Occipital lobe (tissue), 2 donors: Measurements from ENCODE around the gene RDH13. TPM values are rescaled to one million over a fixed set of nuclear protein-coding genes. Genes with fewer than 3 reads are reported as not detected.
"Not testable (repeated sequence)": the region's sequence is repeated elsewhere in the genome, so short reads cannot be mapped to it uniquely, and the experiment has no call there.

Experiments
- DNase-seq: peaks from one replicate; lab custom pipeline; 2025; lab: John Stamatoyannopoulos, UW
- total RNA-seq: library from RNA; depleted of rRNA; stranded (reverse); fragments of >200 nt; gene quantifications from one replicate; pipeline ENCODE4 v1.2.3, GENCODE V29; 2014

The RDH13 gene
- total RNA-seq, 1 donor from 2014 or later: 15.0 TPM

GRCh38 chr19:55018216-55018615 is 44.7 kb downstream of the RDH13 start:
- DNase-seq: no peak

- DNase-seq: no peak
Measured at GRCh38 chr19:55016017-55016416, 46.9 kb downstream of the RDH13 start.

- no peak for DNase-seq
Measured at GRCh38 chr19:55015126-55015525, 47.8 kb downstream of the RDH13 start.

- no peak for DNase-seq
Measured at GRCh38 chr19:55014714-55015113, 48.2 kb downstream of the RDH13 start.

GRCh38 chr19:55013596-55013995 is 49.4 kb downstream of the RDH13 start:
- DNase-seq: no peak

GRCh38 chr19:55012306-55012705 is 50.6 kb downstream of the RDH13 start:
- no peak for DNase-seq

GRCh38 chr19:55010561-55010960 is 52.4 kb downstream of the RDH13 start:
- DNase-seq: not testable (repeated sequence)

GRCh38 chr19:55008781-55009180 is 54.2 kb downstream of the RDH13 start:
- not testable (repeated sequence) for DNase-seq

GRCh38 chr19:55008189-55008588 is 54.8 kb downstream of the RDH13 start:
- not testable (repeated sequence) for DNase-seq

- DNase-seq: not testable (repeated sequence)
Measured at GRCh38 chr19:55007537-55007936, 55.4 kb downstream of the RDH13 start.

- DNase-seq: not testable (repeated sequence)
Measured at GRCh38 chr19:55006795-55007194, 56.2 kb downstream of the RDH13 start.

- DNase-seq: no peak
Measured at GRCh38 chr19:55005684-55006488, 57.1 kb downstream of the RDH13 start.

GRCh38 chr19:55000761-55001160 is 62.2 kb downstream of the RDH13 start:
- no peak for DNase-seq

GRCh38 chr19:54998751-54999239 is 64.2 kb downstream of the RDH13 start:
- not testable (repeated sequence) for DNase-seq

- no peak for DNase-seq
Measured at GRCh38 chr19:54995561-54995960, 67.4 kb downstream of the RDH13 start.

Other genes with a start within 250 kb of the RDH13 start
- not detected for gene KIR3DL1, start 246.7 kb downstream of the RDH13 start, total RNA-seq
- not detected for gene KIR2DS4, start 230.5 kb downstream of the RDH13 start, total RNA-seq
- not detected for gene KIR3DL2, start 212.7 kb downstream of the RDH13 start, total RNA-seq
- not detected for gene FCAR, start 188.9 kb downstream of the RDH13 start, total RNA-seq
- not detected for gene NCR1, start 157.0 kb downstream of the RDH13 start, total RNA-seq
- gene NLRP7, start 115.6 kb downstream of the RDH13 start, total RNA-seq: not detected
- 2.0 TPM for gene NLRP2, start 96.8 kb downstream of the RDH13 start, total RNA-seq
- gene GP6, start 24.9 kb downstream of the RDH13 start, total RNA-seq: 0.47 TPM
- 0.62 TPM for gene EPS8L1, start 12.7 kb upstream of the RDH13 start, total RNA-seq
- gene PPP1R12C, start 54.5 kb upstream of the RDH13 start, total RNA-seq: 20.7 TPM
- gene TNNT1, start 86.1 kb upstream of the RDH13 start, total RNA-seq: not detected
- gene TNNI3, start 94.6 kb upstream of the RDH13 start, total RNA-seq: not detected
- gene DNAAF3, start 103.5 kb upstream of the RDH13 start, total RNA-seq: 0.31 TPM
- gene SYT5, start 117.1 kb upstream of the RDH13 start, total RNA-seq: 36.8 TPM
- 0.47 TPM for gene PTPRH, start 146.4 kb upstream of the RDH13 start, total RNA-seq
- gene TMEM86B, start 165.6 kb upstream of the RDH13 start, total RNA-seq: 0.78 TPM
- 11.4 TPM for gene PPP6R1, start 195.9 kb upstream of the RDH13 start, total RNA-seq
- gene HSPBP1, start 217.0 kb upstream of the RDH13 start, total RNA-seq: 23.4 TPM
- gene BRSK1, start 220.8 kb upstream of the RDH13 start, total RNA-seq: 67.1 TPM